Thymus (tissue), 11 donors: ENCODE measurements around the gene SNAPC1. TPM values are rescaled to one million over a fixed set of nuclear protein-coding genes. Genes with fewer than 3 reads are reported as not detected.

Experiments
- DNase-seq, 9 donors: peaks; one replicate each; pipeline ENCODE4 v3.0.0-alpha.2; 2013; ENCODE audit warnings: low spot score in 9 of 9, low read depth in 6 of 9, missing footprints in 1 of 9
- H3K27ac ChIP-seq, 2 donors: one replicate each; pipeline ENCODE4 v1.5.1; 2013; ENCODE audit warnings: control low read depth in 1 of 2, low read depth in 1 of 2, low read length in 1 of 2, mild to moderate bottlenecking in 1 of 2, moderate library complexity in 1 of 2
- H3K27me3 ChIP-seq, 2 donors: one replicate each; pipeline ENCODE4 v1.5.1; 2013; ENCODE audit warnings: low read length in 1 of 2; ENCODE audit not compliant: control insufficient read depth in 2 of 2, insufficient read depth in 1 of 2
- H3K36me3 ChIP-seq, 2 donors: one replicate each; pipeline ENCODE4 v1.5.1; 2013; ENCODE audit warnings: low read length in 1 of 2, mild to moderate bottlenecking in 1 of 2, moderate library complexity in 1 of 2; ENCODE audit not compliant: control insufficient read depth in 2 of 2, insufficient read depth in 2 of 2
- H3K4me1 ChIP-seq, 2 donors: one replicate each; pipeline ENCODE4 v1.5.1; 2013; ENCODE audit warnings: low read length in 2 of 2; ENCODE audit not compliant: control insufficient read depth in 2 of 2, insufficient read depth in 2 of 2
- H3K4me3 ChIP-seq, 2 donors: one replicate each; pipeline ENCODE4 v1.5.1; 2013; ENCODE audit warnings: low read length in 2 of 2, control low read depth in 1 of 2, mild to moderate bottlenecking in 1 of 2
- H3K9me3 ChIP-seq, 2 donors: one replicate each; pipeline ENCODE4 v1.5.1; 2013; ENCODE audit warnings: low read length in 1 of 2, mild to moderate bottlenecking in 1 of 2; ENCODE audit not compliant: control insufficient read depth in 2 of 2, insufficient read depth in 1 of 2
- WGBS: extraction: QIAGEN DNeasy Blood & Tissue Kit; methylation state at CpG from one replicate; pipeline ENCODE4 v1.1.7; 2013; 5-methylcytosine and 5-hydroxymethylcytosine counted together
- polyA plus RNA-seq: library from polyadenylated mRNA; stranded (reverse); fragments of 200-250 nt; gene quantifications from one replicate; pipeline ENCODE4 v1.2.3, GENCODE V29; 2013
- total RNA-seq: library from RNA; stranded (reverse); fragments of 120-200 nt; gene quantifications from one replicate; pipeline ENCODE4 v1.2.4, GENCODE V29; 2013
- donor health status: healthy.

Gene SNAPC1
- total and polyA plus RNA-seq, 2 donors, result 9.6 to 11.8 TPM

DNA sequence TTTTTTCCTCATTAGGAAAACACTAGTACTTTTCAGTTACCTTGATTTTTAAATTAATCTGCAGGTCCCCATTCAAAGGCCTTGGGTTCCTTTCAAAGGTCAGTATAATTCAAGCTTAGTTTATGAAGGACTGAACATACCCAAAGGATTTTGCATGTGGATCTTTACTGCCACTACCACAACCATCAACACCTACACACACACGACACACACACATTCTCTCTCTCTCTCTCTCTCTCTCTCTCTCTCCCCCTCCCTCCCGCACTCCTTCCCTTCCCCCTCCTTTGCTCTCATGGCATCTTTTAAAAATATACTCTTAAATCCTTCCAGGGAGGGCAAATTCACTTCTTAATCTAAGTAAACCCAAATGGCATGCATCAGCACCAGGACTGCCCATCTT is 38.1 kb upstream of the SNAPC1 start:
- H3K4me1 ChIP-seq, result peaks cover 3 to 7% of the 10 kb centered on the region in 2 donors
- H3K27ac ChIP-seq, result peak overlapping the region in 1 of 2 donors; percentile 9
- 89% methylated on average over 2 of the region's 2 CpGs for WGBS

DNA sequence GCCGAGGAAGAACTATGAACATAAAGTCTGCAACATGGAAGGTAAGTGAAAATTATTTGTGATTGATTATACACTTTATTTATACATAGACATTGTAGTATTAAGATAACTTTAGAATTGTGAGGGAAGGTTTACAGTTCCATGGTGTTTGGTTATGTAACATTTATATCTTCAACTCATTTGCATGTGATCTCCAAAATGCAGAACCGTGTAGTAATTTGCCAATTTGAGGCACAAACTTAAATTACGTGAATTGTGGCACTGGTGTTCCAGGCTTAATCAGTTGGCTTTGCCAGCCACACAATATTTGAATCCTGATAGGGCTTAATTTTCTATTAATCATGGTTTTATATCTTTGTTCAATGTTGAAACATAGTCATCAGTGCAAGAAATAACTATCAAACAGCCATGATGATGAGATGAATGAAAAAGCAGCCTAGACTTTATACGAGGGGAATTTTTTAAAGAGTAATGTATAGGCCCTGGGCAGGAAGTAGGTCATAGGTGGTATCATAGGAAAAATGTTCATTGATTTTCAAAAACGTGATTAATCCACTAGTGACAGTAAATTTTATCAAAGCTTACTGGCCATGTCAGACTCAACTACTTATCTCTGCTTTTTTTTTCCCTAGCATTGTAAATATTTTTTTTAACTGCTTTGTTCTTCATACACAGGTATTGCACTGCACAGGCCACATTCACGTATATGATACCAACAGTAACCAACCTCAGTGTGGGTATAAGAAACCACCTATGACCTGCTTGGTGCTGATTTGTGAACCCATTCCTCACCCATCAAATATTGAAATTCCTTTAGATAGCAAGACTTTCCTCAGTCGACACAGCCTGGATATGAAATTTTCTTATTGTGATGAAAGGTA is 35.2 kb upstream of the SNAPC1 start:
- H3K4me3 ChIP-seq, result no peak overlapping the region
- 97% methylated on average over 7 of the region's 7 CpGs for WGBS
- H3K27me3 ChIP-seq, result no peaks in the 10 kb centered on the region
- H3K36me3 ChIP-seq, result peaks cover 7 to 62% of the 10 kb centered on the region in 2 donors
- no peak for DNase-seq
- no peaks in the 10 kb centered on the region for H3K9me3 ChIP-seq
- no peak overlapping the region for H3K27ac ChIP-seq
- H3K4me1 ChIP-seq, result no peaks in the 10 kb centered on the region

More for the DNA sequence above, 38.1 kb upstream of the SNAPC1 start:
- Histone ChIP-seq H3K9me3 (no peaks in the 10 kb centered on the region), H3K4me3 (no peak overlapping the region), H3K36me3 (peaks cover 9 to 53% of the 10 kb centered on the region in 2 donors), H3K27me3 (no peaks in the 10 kb centered on the region)
- no peak for DNase-seq

DNA sequence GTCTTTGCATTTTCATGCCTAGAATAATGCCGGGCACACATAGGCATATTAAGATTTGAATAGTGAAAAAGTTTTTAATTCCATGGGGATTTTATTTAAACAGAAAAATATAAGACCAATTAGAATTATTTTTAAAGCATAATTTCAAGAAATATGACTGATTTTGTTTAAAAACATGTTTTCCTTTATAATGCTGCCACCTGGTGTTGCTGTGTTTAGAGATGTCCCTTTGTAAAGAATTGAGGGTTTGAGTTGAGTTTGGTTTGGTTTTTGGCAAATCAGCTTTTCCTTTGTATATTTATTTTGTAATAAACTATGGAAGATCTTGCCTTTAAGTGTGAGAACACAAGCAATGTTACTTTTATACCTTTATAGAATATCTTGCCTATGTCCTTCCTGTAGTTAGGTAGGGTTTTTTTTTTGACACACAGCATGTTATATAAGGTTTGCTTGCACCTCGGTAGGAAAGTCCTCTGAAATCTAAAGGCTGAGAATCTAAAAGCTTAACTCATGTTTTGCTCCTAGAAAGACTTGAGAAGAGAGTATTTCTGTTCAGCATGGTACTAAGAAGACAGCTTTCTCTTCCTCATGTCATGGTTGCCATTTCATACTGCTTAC is 31.4 kb upstream of the SNAPC1 start:
- H3K4me1 ChIP-seq, result no peaks in the 10 kb centered on the region
- H3K36me3 ChIP-seq, result peaks cover 12 to 79% of the 10 kb centered on the region in 2 donors
- no peaks in the 10 kb centered on the region for H3K9me3 ChIP-seq
- H3K4me3 ChIP-seq, result no peak overlapping the region
- DNase-seq, result peak in 3 of 9 donors; percentile 7 to 56 (median 33)
- no peaks in the 10 kb centered on the region for H3K27me3 ChIP-seq
- 92% methylated on average over 2 of the region's 2 CpGs for WGBS
- no peak overlapping the region for H3K27ac ChIP-seq

DNA sequence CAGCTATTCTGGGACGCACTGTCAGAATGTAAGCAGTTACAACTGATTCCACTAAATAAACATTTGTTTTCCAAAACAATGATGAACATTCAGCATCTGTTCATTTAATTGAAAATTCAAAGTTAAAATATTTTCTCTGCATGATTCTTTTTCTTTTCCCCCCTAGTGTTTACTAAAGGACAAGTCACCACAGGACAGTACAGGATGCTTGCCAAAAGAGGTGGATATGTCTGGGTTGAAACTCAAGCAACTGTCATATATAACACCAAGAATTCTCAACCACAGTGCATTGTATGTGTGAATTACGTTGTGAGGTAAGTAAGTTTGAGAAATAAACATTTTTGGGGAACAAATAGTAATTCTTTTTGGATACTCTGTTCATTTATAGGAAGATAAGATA is 28.2 kb upstream of the SNAPC1 start:
- WGBS, result 98% methylated on average over 2 of the region's 2 CpGs
- no peaks in the 10 kb centered on the region for H3K4me1 ChIP-seq

DNA sequence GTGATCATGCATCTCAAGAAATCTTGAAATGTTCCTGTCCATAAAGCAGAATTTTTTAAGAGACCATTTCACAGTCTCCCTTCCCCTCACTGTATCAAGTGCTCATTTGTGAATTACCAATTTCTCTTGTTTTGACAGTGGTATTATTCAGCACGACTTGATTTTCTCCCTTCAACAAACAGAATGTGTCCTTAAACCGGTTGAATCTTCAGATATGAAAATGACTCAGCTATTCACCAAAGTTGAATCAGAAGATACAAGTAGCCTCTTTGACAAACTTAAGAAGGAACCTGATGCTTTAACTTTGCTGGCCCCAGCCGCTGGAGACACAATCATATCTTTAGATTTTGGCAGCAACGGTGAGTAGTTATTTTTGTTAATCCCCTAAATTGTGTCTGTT is 25.5 kb upstream of the SNAPC1 start:
- Histone ChIP-seq H3K4me3 (no peak overlapping the region), H3K36me3 (peaks cover 33 to 86% of the 10 kb centered on the region in 2 donors), H3K27ac (no peak overlapping the region), H3K4me1 (no peaks in the 10 kb centered on the region), H3K9me3 (no peaks in the 10 kb centered on the region), H3K27me3 (no peaks in the 10 kb centered on the region)
- 99% methylated on average over 4 of the region's 4 CpGs for WGBS
- DNase-seq, result no peak

More for the DNA sequence above, 28.2 kb upstream of the SNAPC1 start:
- H3K4me3 ChIP-seq, result no peak overlapping the region
- no peaks in the 10 kb centered on the region for H3K9me3 ChIP-seq
- DNase-seq, result no peak
- H3K36me3 ChIP-seq, result peaks cover 26 to 75% of the 10 kb centered on the region in 2 donors
- H3K27me3 ChIP-seq, result no peaks in the 10 kb centered on the region
- H3K27ac ChIP-seq, result no peak overlapping the region

DNA sequence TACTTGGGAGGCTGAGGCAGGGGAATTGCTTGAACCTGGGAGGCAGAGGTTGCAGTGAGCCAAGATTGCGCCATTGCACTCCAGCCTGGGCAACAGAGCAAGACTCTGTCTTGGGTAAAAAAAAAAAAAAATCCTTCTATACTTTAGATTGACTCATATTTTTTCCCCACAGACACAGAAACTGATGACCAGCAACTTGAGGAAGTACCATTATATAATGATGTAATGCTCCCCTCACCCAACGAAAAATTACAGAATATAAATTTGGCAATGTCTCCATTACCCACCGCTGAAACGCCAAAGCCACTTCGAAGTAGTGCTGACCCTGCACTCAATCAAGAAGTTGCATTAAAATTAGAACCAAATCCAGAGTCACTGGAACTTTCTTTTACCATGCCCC is 24.3 kb upstream of the SNAPC1 start:
- H3K4me1 ChIP-seq, result no peaks in the 10 kb centered on the region
- no peak for DNase-seq
- no peak overlapping the region for H3K4me3 ChIP-seq
- H3K36me3 ChIP-seq, result peaks cover 35 to 88% of the 10 kb centered on the region in 2 donors
- WGBS, result 95% methylated on average over 5 of the region's 5 CpGs
- H3K9me3 ChIP-seq, result no peaks in the 10 kb centered on the region
- H3K27ac ChIP-seq, result no peak overlapping the region
- no peaks in the 10 kb centered on the region for H3K27me3 ChIP-seq

DNA sequence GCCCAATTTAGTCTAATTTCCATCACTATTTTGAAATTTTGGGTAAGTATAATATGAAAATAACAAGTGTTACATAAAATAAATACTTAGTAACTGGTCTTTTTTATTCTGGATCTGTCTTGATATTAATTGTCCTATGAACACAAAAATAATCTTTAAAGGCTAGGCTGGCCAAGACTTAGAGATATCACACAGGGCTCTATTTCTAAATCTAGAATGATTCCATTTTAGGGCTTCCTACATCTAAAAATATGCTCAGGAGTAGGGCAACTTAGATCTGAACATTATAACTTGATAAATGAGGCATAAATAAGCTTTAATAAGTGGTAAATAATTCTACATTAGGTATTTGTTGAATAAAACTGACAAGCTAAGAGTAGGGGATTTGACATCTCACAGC is 23.1 kb upstream of the SNAPC1 start:
- DNase-seq, result no peak
- peaks cover 33 to 83% of the 10 kb centered on the region in 2 donors for H3K36me3 ChIP-seq
- H3K4me1 ChIP-seq, result no peaks in the 10 kb centered on the region
- no peak overlapping the region for H3K4me3 ChIP-seq
- no peaks in the 10 kb centered on the region for H3K27me3 ChIP-seq
- no peak overlapping the region for H3K27ac ChIP-seq
- no peaks in the 10 kb centered on the region for H3K9me3 ChIP-seq

DNA sequence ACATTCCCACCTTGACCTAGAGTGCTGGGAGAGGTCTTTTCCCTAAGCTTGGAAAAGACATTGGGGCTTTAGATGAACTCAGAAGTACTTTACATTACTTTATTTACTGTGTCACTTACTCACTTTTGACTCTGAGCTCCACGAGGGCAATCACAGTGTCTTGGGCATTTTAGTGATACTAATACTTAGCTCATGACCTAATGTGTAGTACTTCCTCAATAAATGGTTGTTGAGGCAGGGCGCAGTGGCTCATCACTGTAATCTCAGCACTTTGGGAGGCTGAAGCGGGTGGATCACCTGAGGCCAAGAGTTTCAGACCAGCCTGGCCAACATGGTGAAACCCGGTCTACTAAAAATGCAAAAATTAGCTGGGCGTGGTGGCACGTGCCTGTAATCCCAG is 19.8 kb upstream of the SNAPC1 start:
- Histone ChIP-seq H3K4me3 (no peak overlapping the region), H3K36me3 (peaks cover 35 to 69% of the 10 kb centered on the region in 2 donors), H3K4me1 (no peaks in the 10 kb centered on the region), H3K27me3 (no peaks in the 10 kb centered on the region), H3K9me3 (no peaks in the 10 kb centered on the region), H3K27ac (no peak overlapping the region)
- DNase-seq, result no peak
- WGBS, result 98% methylated on average over 6 of the region's 6 CpGs

DNA sequence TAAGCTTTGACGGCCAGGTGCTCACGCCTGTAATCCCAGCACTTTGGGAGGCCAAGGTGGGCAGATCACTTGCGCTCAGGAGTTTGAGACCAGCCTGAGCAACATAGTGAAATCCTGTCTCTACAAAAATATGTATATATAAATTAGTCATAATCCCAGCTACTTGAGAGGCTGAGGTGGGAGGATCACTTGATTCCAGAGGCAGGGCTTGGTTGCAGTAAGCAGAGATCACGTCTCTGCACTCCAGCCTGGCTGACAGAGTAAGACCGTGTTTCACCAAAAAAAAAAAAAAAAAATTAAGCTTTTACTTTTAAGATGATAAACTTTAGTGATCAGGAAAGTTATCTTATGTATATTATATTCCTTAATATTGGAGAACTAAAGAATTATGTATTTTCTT is 18.0 kb upstream of the SNAPC1 start:
- Histone ChIP-seq H3K27ac (no peak overlapping the region), H3K36me3 (peaks cover 26 to 59% of the 10 kb centered on the region in 2 donors), H3K4me1 (no peaks in the 10 kb centered on the region), H3K9me3 (no peaks in the 10 kb centered on the region), H3K4me3 (no peak overlapping the region), H3K27me3 (no peaks in the 10 kb centered on the region)
- 99% methylated on average over 5 of the region's 5 CpGs for WGBS
- no peak for DNase-seq
